Ovary (tissue), 9 donors: ENCODE data around the gene TOP3A. TPM values are rescaled to one million over a fixed set of nuclear protein-coding genes. Genes with fewer than 3 reads are reported as not detected.

Source experiments
- DNase-seq, 5 donors: peaks; one replicate each; pipeline ENCODE4 v3.0.0-alpha.2; 2019 to 2020
- H3K27ac ChIP-seq, 2 donors: fragments of 200-600 bp; one replicate each; pipeline versions ENCODE4 v1.5.1 to v1.8.0; 2019 to 2022
- H3K27me3 ChIP-seq: fragments of 200-600 bp; one replicate; pipeline ENCODE4 v1.8.0; 2022
- H3K36me3 ChIP-seq: fragments of 200-600 bp; sonication (generic); one replicate; pipeline ENCODE4 v1.5.1; 2019
- H3K4me1 ChIP-seq: one replicate; pipeline ENCODE4 v1.8.1; 2013; ENCODE audit warnings: mild to moderate bottlenecking, moderate library complexity; ENCODE audit not compliant: insufficient read depth
- H3K4me3 ChIP-seq: fragments of 200-600 bp; sonication (generic); one replicate; pipeline ENCODE4 v1.5.1; 2017
- H3K9me3 ChIP-seq, 2 donors: fragments of 200-600 bp in 1 of 2; sonication (generic) in 1 of 2; one replicate each; pipeline versions ENCODE4 v1.5.1 to v1.8.1; 2013 to 2019; ENCODE audit warnings: mild to moderate bottlenecking in 1 of 2, moderate library complexity in 1 of 2
- EP300 ChIP-seq: sonication (generic); formaldehyde crosslinking; IDR thresholded peaks from one replicate; pipeline ENCODE4 v1.6.1; 2017; ENCODE audit warnings: antibody characterized with exemption
- POLR2A ChIP-seq: fragments of 450-650 bp; IDR thresholded peaks from one replicate; pipeline ENCODE4 v1.6.1; 2017; ENCODE audit warnings: antibody characterized with exemption, mild to moderate bottlenecking, moderate library complexity
- WGBS, 3 donors: extraction: QIAGEN DNeasy Blood & Tissue Kit in 1 of 3; methylation state at CpG; one replicate each; pipeline versions ENCODE4 v1.1.5 to v1.1.7; 2013 to 2017; 5-methylcytosine and 5-hydroxymethylcytosine counted together
- intact Hi-C, 4 donors: fragments of 100-400 bp; cut with DNase I; formaldehyde crosslinking; loops; one replicate each; pipeline versions ENCODE4 v1.11.0 to v1.15.1; 2022 to 2023
- polyA plus RNA-seq, 2 donors: library from polyadenylated mRNA; stranded (reverse); fragments of 200-250 nt in 1 of 2; fragments of 350-450 nt in 1 of 2; fragmentation: Illumina TruSeq in 1 of 2; extraction: RNeasy Lipid Tissue Mini Kit (QIAGEN cat#74804) in 1 of 2; gene quantifications; one replicate each; pipeline ENCODE4 v1.2.3, GENCODE V29; 2013 to 2014
- total RNA-seq, 7 donors: library from RNA; depleted of rRNA in 2 of 7; stranded (reverse); fragments of >200 nt in 2 of 7; fragmentation: NEBNext Ultra II Directional in 3 of 7; extraction: Animal tissue kit (Norgen Biotek cat#: 25700) in 3 of 7; gene quantifications; one replicate each; pipeline versions ENCODE4 v1.1.0 to v1.2.4, GENCODE V29; 2016 to 2023
- TF ChIP-seq, protein P1 (sequence below), 3 donors: fragments of 450-650 bp in 2 of 3; fragments of 200-600 bp in 1 of 3; IDR thresholded peaks; one replicate each; pipeline versions ENCODE4 v1.5.1 to v1.8.0; 2016 to 2022; ENCODE audit warnings: antibody characterized with exemption in 3 of 3, mild to moderate bottlenecking in 1 of 3
- donor health status: DM: no; HTN: no; CAD: no; lungs with moderate emphysema.
- donor health status: DM: no; HTN: no; CAD: no.
- donor health status: Bipolar disorder and iron deficiency.
- donor health status: DM: yes; HTN: yes; CAD: no.
- donor health status: DM: no; HTN: no; CAD: no.
- donor health status: DM: yes; HTN: yes; CAD: no.

The TOP3A gene
- total and polyA plus RNA-seq, 9 donors = 12.6 to 35.7 (median 21.3) TPM

DNA sequence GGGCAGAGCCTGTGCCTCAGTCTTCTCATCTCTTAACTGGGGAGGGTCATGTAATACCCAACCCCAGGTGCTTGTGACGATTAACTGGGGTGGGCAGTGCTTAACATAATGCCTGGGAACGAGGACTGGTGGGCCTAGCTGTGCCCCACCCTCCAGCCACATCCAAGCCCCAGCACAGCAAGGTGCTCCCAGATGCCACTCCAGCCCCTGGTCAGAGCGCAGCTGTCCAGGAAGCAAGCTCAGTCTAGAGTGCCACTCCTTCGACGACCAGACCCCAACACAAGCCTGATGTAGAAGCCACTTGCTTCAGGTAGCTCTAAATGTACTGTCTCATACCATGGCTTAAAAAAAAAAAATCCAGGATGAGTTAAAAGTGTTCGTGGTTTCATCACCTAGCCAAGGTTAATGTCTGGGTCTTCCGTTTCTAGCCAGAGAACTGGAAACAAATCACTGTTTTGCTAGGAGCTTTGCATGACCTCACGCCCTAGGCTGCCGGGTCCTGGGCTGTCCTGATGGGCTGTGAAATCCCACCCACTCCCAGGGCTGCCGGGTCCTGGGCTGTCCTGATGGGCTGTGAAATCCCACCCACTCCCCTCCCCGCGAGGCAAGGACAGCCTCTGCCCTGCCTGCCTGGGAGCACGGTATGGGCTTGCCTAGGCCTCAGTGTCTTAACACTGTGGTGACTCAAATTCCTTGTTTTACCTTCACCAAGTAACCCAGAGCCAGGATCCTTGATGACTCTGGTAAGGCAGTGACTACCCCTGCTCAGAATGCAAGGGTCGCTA lies 46.7 kb downstream of the TOP3A start:
- 31 to 35% (median 31%) methylated on average over 14 of the region's 14 CpGs for WGBS, 3 donors
- Histone ChIP-seq H3K9me3 (no peaks in the 10 kb centered on the region), H3K4me1 (no peaks in the 10 kb centered on the region), H3K27me3 (no peaks in the 10 kb centered on the region), H3K36me3 (no peaks in the 10 kb centered on the region), H3K4me3 (no peak overlapping the region), H3K27ac (no peak overlapping the region)
- no peak for TF ChIP-seq EP300
- TF ChIP-seq, protein P1, sequence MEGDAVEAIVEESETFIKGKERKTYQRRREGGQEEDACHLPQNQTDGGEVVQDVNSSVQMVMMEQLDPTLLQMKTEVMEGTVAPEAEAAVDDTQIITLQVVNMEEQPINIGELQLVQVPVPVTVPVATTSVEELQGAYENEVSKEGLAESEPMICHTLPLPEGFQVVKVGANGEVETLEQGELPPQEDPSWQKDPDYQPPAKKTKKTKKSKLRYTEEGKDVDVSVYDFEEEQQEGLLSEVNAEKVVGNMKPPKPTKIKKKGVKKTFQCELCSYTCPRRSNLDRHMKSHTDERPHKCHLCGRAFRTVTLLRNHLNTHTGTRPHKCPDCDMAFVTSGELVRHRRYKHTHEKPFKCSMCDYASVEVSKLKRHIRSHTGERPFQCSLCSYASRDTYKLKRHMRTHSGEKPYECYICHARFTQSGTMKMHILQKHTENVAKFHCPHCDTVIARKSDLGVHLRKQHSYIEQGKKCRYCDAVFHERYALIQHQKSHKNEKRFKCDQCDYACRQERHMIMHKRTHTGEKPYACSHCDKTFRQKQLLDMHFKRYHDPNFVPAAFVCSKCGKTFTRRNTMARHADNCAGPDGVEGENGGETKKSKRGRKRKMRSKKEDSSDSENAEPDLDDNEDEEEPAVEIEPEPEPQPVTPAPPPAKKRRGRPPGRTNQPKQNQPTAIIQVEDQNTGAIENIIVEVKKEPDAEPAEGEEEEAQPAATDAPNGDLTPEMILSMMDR (IDR thresholded peaks at IDR 0.05) = no peak
- no peak for TF ChIP-seq POLR2A
- DNase-seq = no peak
- intact Hi-C loops = no loop called here

DNA sequence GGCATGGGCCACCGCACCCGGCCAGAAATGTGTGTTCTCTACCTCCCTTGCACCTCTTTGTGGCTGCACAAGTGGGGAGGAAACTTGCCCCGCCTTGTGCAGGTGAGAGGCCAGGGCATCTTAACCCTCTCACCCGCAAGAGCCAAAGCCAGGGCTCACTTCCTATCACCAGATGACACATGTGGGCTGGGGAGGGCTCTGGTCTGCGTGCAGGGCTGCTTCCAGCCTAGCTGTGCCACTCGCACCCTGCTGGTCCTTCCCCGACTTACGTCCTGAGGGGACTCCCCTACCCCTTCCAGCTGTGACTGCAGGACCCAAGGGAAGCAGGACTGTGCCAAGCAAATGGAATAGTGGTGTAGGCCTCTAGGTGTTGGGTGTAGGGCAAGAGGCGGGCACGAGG lies 47.4 kb downstream of the TOP3A start:
- 74 to 88% (median 77%) methylated on average over 10 of the region's 10 CpGs for WGBS, 3 donors
- H3K27ac ChIP-seq = no peak overlapping the region
- no peaks in the 10 kb centered on the region for H3K9me3 ChIP-seq
- no peak for TF ChIP-seq EP300
- TF ChIP-seq POLR2A = no peak
- TF ChIP-seq, protein P1 (IDR thresholded peaks at IDR 0.05) = no peak
- no peaks in the 10 kb centered on the region for H3K27me3 ChIP-seq
- H3K4me1 ChIP-seq = no peaks in the 10 kb centered on the region
- DNase-seq = no peak
- intact Hi-C loops = no loop called here
- no peaks in the 10 kb centered on the region for H3K36me3 ChIP-seq
- no peak overlapping the region for H3K4me3 ChIP-seq

DNA sequence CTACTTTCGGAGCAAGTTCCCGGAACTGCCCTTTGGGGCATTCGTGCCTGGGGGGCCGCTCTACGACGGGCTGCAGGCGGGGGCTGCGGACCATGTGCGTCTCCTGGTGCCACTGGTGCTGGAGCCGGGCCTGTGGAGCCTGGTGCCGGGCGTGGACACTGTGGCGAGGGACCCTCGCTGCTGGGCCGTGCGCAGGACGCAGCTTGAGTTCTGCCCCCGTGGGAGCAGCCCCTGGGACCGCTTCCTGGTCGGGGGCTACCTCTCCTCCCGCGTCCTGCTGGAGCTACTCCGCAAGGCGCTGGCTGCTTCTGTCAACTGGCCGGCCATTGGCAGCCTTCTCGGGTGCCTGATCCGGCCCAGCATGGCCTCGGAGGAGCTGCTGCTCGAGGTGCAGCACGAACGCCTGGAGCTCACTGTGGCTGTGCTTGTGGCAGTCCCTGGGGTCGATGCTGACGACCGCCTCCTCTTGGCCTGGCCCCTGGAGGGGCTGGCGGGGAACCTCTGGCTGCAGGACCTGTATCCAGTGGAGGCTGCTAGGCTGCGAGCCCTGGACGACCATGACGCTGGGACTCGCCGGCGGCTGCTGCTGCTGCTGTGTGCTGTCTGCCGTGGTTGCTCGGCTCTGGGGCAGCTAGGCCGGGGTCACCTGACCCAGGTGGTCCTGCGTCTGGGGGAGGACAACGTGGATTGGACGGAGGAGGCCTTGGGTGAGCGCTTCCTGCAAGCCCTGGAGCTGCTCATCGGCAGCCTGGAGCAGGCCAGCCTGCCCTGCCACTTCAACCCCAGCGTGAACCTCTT lies 50.7 kb downstream of the TOP3A start:
- 87 to 89% (median 88%) methylated on average over 34 to 50 of the region's 50 CpGs for WGBS, 3 donors
- H3K27me3 ChIP-seq = no peaks in the 10 kb centered on the region
- H3K27ac ChIP-seq = no peak overlapping the region
- H3K36me3 ChIP-seq = no peaks in the 10 kb centered on the region
- no peak for DNase-seq
- H3K4me3 ChIP-seq = no peak overlapping the region
- H3K9me3 ChIP-seq = no peaks in the 10 kb centered on the region
- peaks cover 9% of the 10 kb centered on the region for H3K4me1 ChIP-seq
- intact Hi-C loops = no loop called here
- TF ChIP-seq, protein P1 (IDR thresholded peaks at IDR 0.05) = no peak
- TF ChIP-seq POLR2A (no peak), EP300 (no peak)

DNA sequence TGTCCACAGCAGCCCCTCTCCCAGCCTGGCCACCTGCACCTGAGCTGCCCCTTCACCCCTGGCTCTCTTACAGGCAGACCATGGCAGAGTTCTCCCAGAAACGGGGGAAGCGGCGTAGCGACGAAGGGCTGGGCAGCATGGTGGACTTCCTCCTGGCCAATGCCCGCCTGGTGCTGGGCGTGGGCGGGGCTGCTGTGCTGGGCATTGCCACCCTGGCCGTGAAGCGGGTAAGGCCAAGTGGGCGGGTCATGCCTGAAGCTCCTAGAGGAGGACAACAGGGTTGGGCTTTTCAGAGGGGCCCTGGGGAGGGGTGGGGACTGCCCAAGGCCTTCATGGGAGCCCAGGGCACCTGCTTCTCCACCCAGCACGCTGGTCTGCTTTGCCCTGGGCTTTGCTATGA lies 52.2 kb downstream of the TOP3A start:
- WGBS, 3 donors = 78 to 81% (median 79%) methylated on average over 12 of the region's 12 CpGs
- peaks cover 13% of the 10 kb centered on the region for H3K4me1 ChIP-seq
- H3K27ac ChIP-seq = no peak overlapping the region
- no peak overlapping the region for H3K4me3 ChIP-seq
- H3K9me3 ChIP-seq = no peaks in the 10 kb centered on the region
- no peaks in the 10 kb centered on the region for H3K36me3 ChIP-seq
- TF ChIP-seq, protein P1 (IDR thresholded peaks at IDR 0.05) = no peak
- no peak for TF ChIP-seq POLR2A
- TF ChIP-seq EP300 = no peak
- intact Hi-C loops = no loop called here
- DNase-seq = no peak
- H3K27me3 ChIP-seq = no peaks in the 10 kb centered on the region
